ENCODE measurements around the gene PEX14. TPM values are rescaled to one million over a fixed set of nuclear protein-coding genes. Genes with fewer than 3 reads are reported as not detected.

PEX14 gene
- total RNA-seq, 4 donors from 2014 or later, result 10.1 to 22.7 (median 15.1) TPM

DNA sequence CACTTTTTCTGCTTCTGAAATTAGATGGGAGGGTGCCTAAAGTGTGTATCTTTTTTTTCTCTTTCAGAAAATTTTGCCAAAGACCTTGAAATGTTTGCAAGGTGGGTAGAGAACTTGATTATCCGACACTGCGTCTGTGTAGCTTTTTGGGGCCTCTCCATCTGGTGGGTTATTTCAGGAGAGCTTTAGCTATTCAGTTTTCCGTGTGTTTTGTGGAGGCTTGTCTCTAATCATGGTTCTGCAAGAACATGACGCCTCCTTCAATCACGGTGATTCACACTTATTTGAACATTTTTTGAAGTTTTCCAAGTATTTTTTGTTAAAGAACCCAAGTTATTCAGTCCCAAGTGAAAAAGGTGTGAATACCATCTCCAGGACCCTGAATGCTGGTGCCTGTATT, 40.2 kb upstream of the PEX14 start:
- Histone ChIP-seq H3K36me3 (peaks cover 0 to 7% of the 10 kb centered on the region in 2 donors), H3K4me3 (no peak overlapping the region), H3K27ac (no peak overlapping the region), H3K4me1 (peaks cover 0 to 23% (median 7%) of the 10 kb centered on the region in 3 donors), H3K9me3 (no peaks in the 10 kb centered on the region), H3K27me3 (no peaks in the 10 kb centered on the region)
- no peak for ATAC-seq
- 92 to 93% methylated on average over 4 to 5 of the region's 5 CpGs for WGBS, 2 donors (ENCODE audit: low coverage in 1 of 2)
- no peak for TF ChIP-seq POLR2AphosphoS5 (IDR thresholded peaks at IDR 0.05)
- TF ChIP-seq EP300 (IDR thresholded peaks at IDR 0.05), result no peak

DNA sequence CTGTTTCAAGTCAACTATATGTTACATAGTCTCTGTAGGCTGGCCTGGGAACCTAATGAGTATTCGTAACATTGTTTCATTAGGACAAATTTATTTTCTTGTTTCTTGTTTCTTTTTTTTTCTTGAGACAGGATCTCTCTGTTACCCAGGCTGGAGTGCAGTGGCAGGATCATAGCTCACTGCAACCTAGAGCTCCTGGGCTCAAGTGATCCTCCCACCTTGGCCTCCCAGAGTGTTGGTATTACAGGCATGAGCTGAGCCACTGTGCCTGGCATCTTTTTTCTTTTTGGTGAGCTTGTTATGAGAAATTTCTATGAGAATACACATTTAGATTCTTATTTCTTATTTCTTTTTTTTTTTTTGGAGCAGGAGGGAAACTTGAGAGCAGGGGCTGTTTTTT, 37.7 kb upstream of the PEX14 start:
- H3K27ac ChIP-seq, result no peak overlapping the region
- H3K9me3 ChIP-seq, result no peaks in the 10 kb centered on the region
- no peak for TF ChIP-seq POLR2AphosphoS5 (IDR thresholded peaks at IDR 0.05)
- no peak for TF ChIP-seq POLR2A (IDR thresholded peaks at IDR 0.05)
- TF ChIP-seq EP300 (IDR thresholded peaks at IDR 0.05), result no peak
- TF ChIP-seq, protein P1, sequence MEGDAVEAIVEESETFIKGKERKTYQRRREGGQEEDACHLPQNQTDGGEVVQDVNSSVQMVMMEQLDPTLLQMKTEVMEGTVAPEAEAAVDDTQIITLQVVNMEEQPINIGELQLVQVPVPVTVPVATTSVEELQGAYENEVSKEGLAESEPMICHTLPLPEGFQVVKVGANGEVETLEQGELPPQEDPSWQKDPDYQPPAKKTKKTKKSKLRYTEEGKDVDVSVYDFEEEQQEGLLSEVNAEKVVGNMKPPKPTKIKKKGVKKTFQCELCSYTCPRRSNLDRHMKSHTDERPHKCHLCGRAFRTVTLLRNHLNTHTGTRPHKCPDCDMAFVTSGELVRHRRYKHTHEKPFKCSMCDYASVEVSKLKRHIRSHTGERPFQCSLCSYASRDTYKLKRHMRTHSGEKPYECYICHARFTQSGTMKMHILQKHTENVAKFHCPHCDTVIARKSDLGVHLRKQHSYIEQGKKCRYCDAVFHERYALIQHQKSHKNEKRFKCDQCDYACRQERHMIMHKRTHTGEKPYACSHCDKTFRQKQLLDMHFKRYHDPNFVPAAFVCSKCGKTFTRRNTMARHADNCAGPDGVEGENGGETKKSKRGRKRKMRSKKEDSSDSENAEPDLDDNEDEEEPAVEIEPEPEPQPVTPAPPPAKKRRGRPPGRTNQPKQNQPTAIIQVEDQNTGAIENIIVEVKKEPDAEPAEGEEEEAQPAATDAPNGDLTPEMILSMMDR (IDR thresholded peaks at IDR 0.05), result no peak
- no peak overlapping the region for H3K4me3 ChIP-seq
- no peaks in the 10 kb centered on the region for H3K27me3 ChIP-seq
- peaks cover 0 to 4% (median 0%) of the 10 kb centered on the region in 3 donors for H3K4me1 ChIP-seq
- 90 to 100% methylated on average over 1 of the region's 1 CpG for WGBS, 2 donors (ENCODE audit: low coverage in 1 of 2)
- no peak for ATAC-seq
- peaks cover 0 to 21% of the 10 kb centered on the region in 2 donors for H3K36me3 ChIP-seq

DNA sequence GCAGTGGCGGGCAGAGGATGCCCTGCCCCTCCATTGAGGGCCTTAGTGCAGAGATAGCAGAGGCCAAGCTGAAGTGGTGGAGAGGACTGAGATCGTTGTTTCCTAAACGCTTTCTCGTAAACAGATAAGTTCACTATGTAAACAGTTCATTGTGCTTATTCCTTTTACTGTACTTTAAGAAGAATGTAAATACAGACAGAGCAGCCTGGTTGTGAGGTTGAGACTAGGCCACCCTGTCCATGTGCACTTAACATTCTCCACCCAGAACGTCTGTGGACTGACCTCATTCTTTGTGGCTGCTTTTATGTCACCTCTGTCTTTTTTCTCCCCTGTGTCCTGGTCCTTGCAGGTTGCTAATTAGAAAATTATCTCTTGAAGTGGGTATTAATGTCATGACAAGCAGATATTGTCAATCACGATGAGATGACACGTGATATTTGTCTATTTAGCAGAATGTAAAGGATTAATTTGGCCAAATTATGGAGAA, 36.0 kb upstream of the PEX14 start:
- TF ChIP-seq, protein P1 (IDR thresholded peaks at IDR 0.05), result no peak
- TF ChIP-seq POLR2AphosphoS5 (IDR thresholded peaks at IDR 0.05) (no peak), EP300 (IDR thresholded peaks at IDR 0.05) (no peak), POLR2A (IDR thresholded peaks at IDR 0.05) (no peak)
- H3K27me3 ChIP-seq, result no peaks in the 10 kb centered on the region
- no peaks in the 10 kb centered on the region for H3K4me1 ChIP-seq
- H3K36me3 ChIP-seq, result peaks cover 0 to 27% of the 10 kb centered on the region in 2 donors
- no peak for ATAC-seq
- H3K9me3 ChIP-seq, result no peaks in the 10 kb centered on the region
- H3K27ac ChIP-seq, result no peak overlapping the region
- 53 to 59% methylated on average over 7 of the region's 7 CpGs for WGBS, 2 donors (ENCODE audit: low coverage in 1 of 2)
- H3K4me3 ChIP-seq, result no peak overlapping the region

DNA sequence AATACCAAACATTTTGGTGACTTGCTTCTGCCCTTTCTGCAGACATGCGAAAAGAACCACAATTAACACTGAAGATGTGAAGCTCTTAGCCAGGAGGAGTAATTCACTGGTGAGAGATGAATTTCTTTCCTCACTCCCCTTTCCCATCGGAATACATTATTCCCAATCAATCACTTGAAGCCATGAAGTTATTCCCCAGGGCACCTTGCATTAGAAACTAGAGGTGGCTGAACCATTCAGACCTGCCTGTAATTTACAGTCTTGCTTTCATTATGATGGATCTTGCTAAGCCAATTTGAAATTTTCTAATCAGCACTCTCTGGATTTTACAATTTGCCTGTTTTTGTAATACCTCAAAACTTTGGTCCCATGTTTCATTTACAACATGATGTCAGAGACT, 34.4 kb upstream of the PEX14 start:
- H3K36me3 ChIP-seq, result peaks cover 0 to 34% of the 10 kb centered on the region in 2 donors
- 80 to 89% methylated on average over 2 of the region's 2 CpGs for WGBS, 2 donors (ENCODE audit: low coverage in 1 of 2)
- no peaks in the 10 kb centered on the region for H3K27me3 ChIP-seq
- no peak overlapping the region for H3K27ac ChIP-seq
- no peak for ATAC-seq
- H3K4me3 ChIP-seq, result no peak overlapping the region
- no peaks in the 10 kb centered on the region for H3K9me3 ChIP-seq
- H3K4me1 ChIP-seq, result no peaks in the 10 kb centered on the region
- TF ChIP-seq POLR2A (IDR thresholded peaks at IDR 0.05), result no peak
- TF ChIP-seq POLR2AphosphoS5 (IDR thresholded peaks at IDR 0.05), result no peak
- TF ChIP-seq EP300 (IDR thresholded peaks at IDR 0.05), result no peak
- TF ChIP-seq, protein P1 (IDR thresholded peaks at IDR 0.05), result no peak

DNA sequence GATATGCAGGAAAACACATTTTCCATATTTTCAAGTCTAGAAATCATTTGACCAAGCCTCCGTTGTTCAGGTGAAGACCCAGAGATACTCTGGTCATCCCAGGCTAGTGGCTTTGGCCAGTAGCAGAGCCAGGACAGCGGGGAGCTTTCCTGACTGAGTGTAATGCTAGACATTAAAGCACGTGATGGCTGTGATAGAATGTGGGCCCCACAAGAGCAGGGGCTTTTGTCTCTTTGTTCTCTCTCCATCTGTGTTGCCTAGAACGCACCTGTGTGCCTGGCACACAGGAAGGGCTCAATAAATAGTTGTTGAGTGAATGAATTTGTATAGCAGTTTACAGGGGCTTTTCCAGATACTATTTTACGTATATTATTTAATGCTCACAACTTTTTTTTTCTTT, 34.0 kb upstream of the PEX14 start:
- H3K4me3 ChIP-seq, result no peak overlapping the region
- ATAC-seq, result no peak
- H3K4me1 ChIP-seq, result no peaks in the 10 kb centered on the region
- no peak for TF ChIP-seq EP300 (IDR thresholded peaks at IDR 0.05)
- no peak for TF ChIP-seq POLR2AphosphoS5 (IDR thresholded peaks at IDR 0.05)
- TF ChIP-seq POLR2A (IDR thresholded peaks at IDR 0.05), result no peak
- TF ChIP-seq, protein P1 (IDR thresholded peaks at IDR 0.05), result no peak
- H3K9me3 ChIP-seq, result no peaks in the 10 kb centered on the region
- H3K27me3 ChIP-seq, result no peaks in the 10 kb centered on the region
- H3K36me3 ChIP-seq, result peaks cover 0 to 34% of the 10 kb centered on the region in 2 donors
- H3K27ac ChIP-seq, result no peak overlapping the region
- 85 to 87% methylated on average over 5 of the region's 5 CpGs for WGBS, 2 donors (ENCODE audit: low coverage in 1 of 2)

Data from gastroesophageal sphincter (tissue), 4 donors.